Left ventricle myocardium inferior (tissue), 1 donor: ENCODE results near the gene ZNF133. TPM values are rescaled to one million over a fixed set of nuclear protein-coding genes. Genes with fewer than 3 reads are reported as not detected.

Source experiments
- DNase-seq: peaks from one replicate; pipeline ENCODE4 v3.0.0-alpha.2; 2020
- H3K27ac ChIP-seq: fragments of 200-600 bp; replicated peaks from 2 replicates; pipeline ENCODE4 v1.8.0; 2021
- H3K27me3 ChIP-seq: fragments of 200-600 bp; 2 replicates; pipeline ENCODE4 v1.8.0; 2021; ENCODE audit warnings: low read depth
- H3K36me3 ChIP-seq: fragments of 200-600 bp; 2 replicates; pipeline ENCODE4 v1.8.0; 2021
- H3K4me1 ChIP-seq: fragments of 200-600 bp; 2 replicates; pipeline ENCODE4 v1.8.0; 2021
- H3K4me3 ChIP-seq: fragments of 200-600 bp; 2 replicates; pipeline ENCODE4 v1.8.0; 2021; ENCODE audit warnings: mild to moderate bottlenecking, moderate library complexity
- H3K9me3 ChIP-seq: fragments of 200-600 bp; replicated peaks from 2 replicates; pipeline ENCODE4 v1.8.0; 2021
- intact Hi-C: fragments of 100-400 bp; cut with micrococcal nuclease; formaldehyde crosslinking; loops from one replicate; pipeline ENCODE4 v1.11.0; 2022
- total RNA-seq: library from RNA; stranded (reverse); fragmentation: NEBNext Ultra II Directional; extraction: Animal tissue kit (Norgen Biotek cat#: 25700); gene quantifications from one replicate; pipeline ENCODE4 v1.2.1, GENCODE V29; 2021
- TF ChIP-seq, protein P1 (sequence below): fragments of 200-600 bp; IDR thresholded peaks from 2 replicates; pipeline ENCODE4 v1.8.0; 2021; ENCODE audit warnings: antibody characterized with exemption, mild to moderate bottlenecking, borderline replicate concordance
- donor health status: DM: no; HTN: yes; CAD: no; lungs with severe emphysema.

The ZNF133 gene
- total RNA-seq, 1 donor from 2014 or later, result 7.4 TPM

DNA sequence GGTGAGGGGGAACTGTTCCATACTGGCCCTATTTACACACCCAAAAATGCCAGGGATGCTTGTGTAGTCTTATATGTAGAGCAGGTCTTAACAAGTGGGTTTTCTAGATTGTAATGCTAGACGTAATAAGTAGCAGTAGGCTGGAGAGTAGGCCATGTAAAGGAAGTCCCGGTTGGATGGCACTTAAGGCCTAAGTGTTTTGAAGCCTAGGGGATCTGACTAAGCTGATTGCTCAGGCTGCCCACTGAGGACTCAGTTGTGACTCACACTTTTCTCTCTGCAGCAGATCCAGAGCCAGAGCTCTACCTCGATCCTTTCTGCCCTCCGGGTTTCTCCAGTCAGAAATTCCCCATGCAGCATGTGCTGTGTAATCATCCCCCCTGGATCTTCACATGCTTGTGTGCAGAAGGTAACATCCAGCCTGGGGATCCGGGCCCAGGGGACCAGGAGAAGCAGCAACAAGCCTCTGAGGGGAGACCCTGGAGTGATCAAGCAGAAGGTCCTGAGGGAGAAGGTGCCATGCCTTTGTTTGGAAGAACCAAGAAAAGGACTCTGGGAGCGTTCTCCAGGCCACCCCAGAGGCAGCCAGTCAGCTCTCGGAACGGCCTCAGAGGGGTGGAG, 26.6 kb downstream of the ZNF133 start:
- intact Hi-C loops, result no loop called here
- Histone ChIP-seq H3K27me3 (no peaks in the 10 kb centered on the region), H3K9me3 (no peaks in the 10 kb centered on the region), H3K4me1 (no peaks in the 10 kb centered on the region), H3K27ac (no peak overlapping the region), H3K36me3 (peaks cover 48% of the 10 kb centered on the region), H3K4me3 (no peak overlapping the region)
- DNase-seq, result no peak
- TF ChIP-seq, protein P1, sequence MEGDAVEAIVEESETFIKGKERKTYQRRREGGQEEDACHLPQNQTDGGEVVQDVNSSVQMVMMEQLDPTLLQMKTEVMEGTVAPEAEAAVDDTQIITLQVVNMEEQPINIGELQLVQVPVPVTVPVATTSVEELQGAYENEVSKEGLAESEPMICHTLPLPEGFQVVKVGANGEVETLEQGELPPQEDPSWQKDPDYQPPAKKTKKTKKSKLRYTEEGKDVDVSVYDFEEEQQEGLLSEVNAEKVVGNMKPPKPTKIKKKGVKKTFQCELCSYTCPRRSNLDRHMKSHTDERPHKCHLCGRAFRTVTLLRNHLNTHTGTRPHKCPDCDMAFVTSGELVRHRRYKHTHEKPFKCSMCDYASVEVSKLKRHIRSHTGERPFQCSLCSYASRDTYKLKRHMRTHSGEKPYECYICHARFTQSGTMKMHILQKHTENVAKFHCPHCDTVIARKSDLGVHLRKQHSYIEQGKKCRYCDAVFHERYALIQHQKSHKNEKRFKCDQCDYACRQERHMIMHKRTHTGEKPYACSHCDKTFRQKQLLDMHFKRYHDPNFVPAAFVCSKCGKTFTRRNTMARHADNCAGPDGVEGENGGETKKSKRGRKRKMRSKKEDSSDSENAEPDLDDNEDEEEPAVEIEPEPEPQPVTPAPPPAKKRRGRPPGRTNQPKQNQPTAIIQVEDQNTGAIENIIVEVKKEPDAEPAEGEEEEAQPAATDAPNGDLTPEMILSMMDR, result no peak

DNA sequence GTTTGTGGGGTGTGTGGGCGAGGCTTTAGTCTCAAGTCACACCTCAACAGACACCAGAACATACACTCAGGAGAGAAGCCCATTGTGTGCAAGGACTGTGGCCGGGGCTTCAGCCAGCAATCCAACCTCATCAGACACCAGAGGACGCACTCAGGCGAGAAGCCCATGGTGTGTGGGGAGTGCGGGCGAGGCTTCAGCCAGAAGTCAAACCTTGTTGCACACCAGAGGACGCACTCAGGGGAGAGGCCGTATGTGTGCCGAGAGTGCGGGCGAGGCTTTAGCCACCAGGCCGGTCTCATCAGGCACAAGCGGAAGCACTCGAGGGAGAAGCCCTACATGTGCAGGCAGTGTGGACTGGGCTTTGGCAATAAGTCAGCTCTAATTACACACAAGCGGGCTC, 27.8 kb downstream of the ZNF133 start:
- Histone ChIP-seq H3K4me1 (no peaks in the 10 kb centered on the region), H3K27me3 (no peaks in the 10 kb centered on the region), H3K27ac (no peak overlapping the region), H3K4me3 (no peak overlapping the region), H3K9me3 (no peaks in the 10 kb centered on the region), H3K36me3 (peaks cover 37% of the 10 kb centered on the region)
- TF ChIP-seq, protein P1, result no peak
- DNase-seq, result no peak
- intact Hi-C loops, result no loop called here

DNA sequence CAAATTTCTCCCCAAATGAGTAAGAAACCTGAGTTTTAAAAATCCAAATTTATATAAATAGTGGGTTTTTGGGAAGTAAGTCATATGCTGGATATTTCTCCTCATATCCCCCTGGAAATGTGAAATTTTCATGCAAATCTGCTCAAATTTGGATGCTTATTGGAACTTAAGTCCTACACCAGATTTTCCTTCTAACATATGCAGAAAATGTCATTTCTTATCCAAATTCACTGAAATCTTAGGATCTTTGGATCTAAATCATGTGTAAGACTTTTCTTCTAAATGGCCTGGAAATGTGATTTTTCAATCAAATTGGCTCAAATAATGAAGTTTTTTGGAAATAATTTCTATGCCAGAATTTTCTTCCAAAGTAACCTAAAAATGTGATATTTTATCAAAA, 33.0 kb downstream of the ZNF133 start:
- no peaks in the 10 kb centered on the region for H3K4me1 ChIP-seq
- DNase-seq, result no peak
- TF ChIP-seq, protein P1, result no peak
- H3K9me3 ChIP-seq, result no peaks in the 10 kb centered on the region
- H3K36me3 ChIP-seq, result peaks cover 15% of the 10 kb centered on the region
- intact Hi-C loops, result no loop called here
- no peak overlapping the region for H3K27ac ChIP-seq
- no peak overlapping the region for H3K4me3 ChIP-seq
- no peaks in the 10 kb centered on the region for H3K27me3 ChIP-seq

- intact Hi-C loops, result no loop called here
- TF ChIP-seq, protein P1, result no peak
- Histone ChIP-seq H3K36me3 (peaks cover 5% of the 10 kb centered on the region), H3K9me3 (peaks cover 6% of the 10 kb centered on the region), H3K27me3 (no peaks in the 10 kb centered on the region), H3K27ac (no peak overlapping the region), H3K4me3 (no peak overlapping the region), H3K4me1 (no peaks in the 10 kb centered on the region)
- DNase-seq, result no peak
These were observed 33.9 kb downstream of the ZNF133 start for GRCh38 chr20:18321976-18322950.

DNA sequence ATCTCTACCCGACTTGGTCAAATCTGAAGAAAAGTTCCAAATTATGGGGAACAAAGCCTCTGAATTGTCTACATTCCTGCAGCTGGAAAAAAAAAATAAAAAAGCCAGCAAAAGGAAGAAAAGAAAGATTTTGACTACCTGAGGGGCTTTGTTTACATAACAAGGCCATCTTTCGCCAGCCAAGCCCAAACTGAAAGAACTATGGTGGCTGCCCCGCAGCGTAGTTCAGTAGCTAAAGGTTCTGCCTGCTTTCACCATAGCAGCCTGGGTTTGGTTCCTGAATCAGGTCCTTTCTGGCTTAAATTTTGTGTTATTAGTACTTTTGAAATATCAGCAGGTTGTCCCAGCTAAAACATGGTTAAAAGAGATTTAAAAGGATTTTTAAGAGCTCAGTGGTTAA, 35.4 kb downstream of the ZNF133 start:
- DNase-seq, result no peak
- TF ChIP-seq, protein P1, result no peak
- no peak overlapping the region for H3K27ac ChIP-seq
- H3K4me3 ChIP-seq, result no peak overlapping the region
- no peaks in the 10 kb centered on the region for H3K27me3 ChIP-seq
- no peaks in the 10 kb centered on the region for H3K4me1 ChIP-seq
- intact Hi-C loops, result no loop called here
- H3K36me3 ChIP-seq, result no peaks in the 10 kb centered on the region
- peaks cover 16% of the 10 kb centered on the region for H3K9me3 ChIP-seq
